ENCODE measurements around the gene GRIK3.

GRIK3 gene

GRCh38 chr1:37037690-37038089 is 3.4 kb upstream of the GRIK3 start:
- no peak for TF ChIP-seq CTCF (IDR thresholded peaks at IDR 0.05; ENCODE audit: extremely low read depth, missing control alignments)
- DNase-seq (ENCODE audit: low spot score): no peak

- no peak for DNase-seq (ENCODE audit: low spot score)
- TF ChIP-seq CTCF (IDR thresholded peaks at IDR 0.05; ENCODE audit: extremely low read depth, missing control alignments): no peak
These were observed 2.3 kb upstream of the GRIK3 start for GRCh38 chr1:37036667-37037053.

GRCh38 chr1:37035796-37036666 is 1.7 kb upstream of the GRIK3 start:
- peak; percentile 52 for DNase-seq (ENCODE audit: low spot score)
- no peak for TF ChIP-seq CTCF (IDR thresholded peaks at IDR 0.05; ENCODE audit: extremely low read depth, missing control alignments)

- TF ChIP-seq CTCF (IDR thresholded peaks at IDR 0.05; ENCODE audit: extremely low read depth, missing control alignments): no peak
- DNase-seq (ENCODE audit: low spot score): peak; percentile 29
These were observed 838 bp upstream of the GRIK3 start for GRCh38 chr1:37035014-37035691.

- DNase-seq (ENCODE audit: low spot score): peak; percentile 38
- no peak for TF ChIP-seq CTCF (IDR thresholded peaks at IDR 0.05; ENCODE audit: extremely low read depth, missing control alignments)
These were observed 787 bp downstream of the GRIK3 start for GRCh38 chr1:37033355-37034101.

- no peak for TF ChIP-seq CTCF (IDR thresholded peaks at IDR 0.05; ENCODE audit: extremely low read depth, missing control alignments)
- peak; percentile 28 for DNase-seq (ENCODE audit: low spot score)
These were observed 1.5 kb downstream of the GRIK3 start for GRCh38 chr1:37032660-37033354.
